OCI-LY3 (cell line): Measurements from ENCODE around the gene ZNF385C.

ENCODE experiments used
- CTCF ChIP-seq: fragments of 200-600, 300-600 bp; sonication (generic); IDR thresholded peaks from 2 replicates; pipeline ENCODE4 v1.5.1; 2014; ENCODE audit warnings: antibody characterized with exemption, low read length, low read depth
- EZH2phosphoT487 ChIP-seq: fragments of 200-600 bp; shearing (Covaris generic); IDR thresholded peaks from 2 replicates; pipeline ENCODE4 v1.6.1; 2018; ENCODE audit warnings: antibody characterized with exemption, mixed run types, low read depth

- no peak for TF ChIP-seq CTCF
- no peak for TF ChIP-seq EZH2phosphoT487
These were observed 70.7 kb downstream of the ZNF385C start for GRCh38 chr17:42027590-42027889.
